ENCODE data around the gene NT5DC1.

- TF ChIP-seq CTCF (IDR thresholded peaks at IDR 0.05) (no peak), POLR2A (IDR thresholded peaks at IDR 0.05) (no peak), EP300 (IDR thresholded peaks at IDR 0.05) (no peak)
Measured at GRCh38 chr6:116106146-116106545, 5.5 kb downstream of the NT5DC1 start.
